Neural cell (in vitro differentiated cells): Measurements from ENCODE around the gene FAXC. TPM values are rescaled to one million over a fixed set of nuclear protein-coding genes. Genes with fewer than 3 reads are reported as not detected.
"Not testable (repeated sequence)": the region's sequence is repeated elsewhere in the genome, so short reads cannot be mapped to it uniquely, and the experiment has no call there.

ENCODE experiments used
- H2AFZ ChIP-seq: fragments of 200-600, 300-800 bp; sonication (generic), shearing (Covaris generic); 2 replicates; pipeline ENCODE4 v1.6.0; 2014; ENCODE audit warnings: low read depth, mild to moderate bottlenecking, antibody characterized with exemption, low read length, moderate library complexity
- H3F3A ChIP-seq: fragments of 200-600 bp; shearing (Covaris generic); 2 replicates; pipeline ENCODE4 v1.6.1; 2016; ENCODE audit warnings: mild to moderate bottlenecking, moderate library complexity, mixed read lengths, antibody characterized with exemption, low read length; ENCODE audit not compliant: insufficient read depth, poor library complexity, severe bottlenecking
- H3K27ac ChIP-seq: fragments of 200-600, 300-800 bp; sonication (generic), shearing (Covaris generic); 2 replicates; pipeline ENCODE4 v1.5.1; 2014; ENCODE audit warnings: mild to moderate bottlenecking, low read length, moderate library complexity
- H3K27me3 ChIP-seq: fragments of 300-800, 200-600 bp; sonication (generic), shearing (Covaris generic); 2 replicates; pipeline ENCODE4 v1.6.0; 2014; ENCODE audit warnings: mild to moderate bottlenecking, low read depth, low read length, moderate library complexity; ENCODE audit not compliant: insufficient read depth
- H3K36me3 ChIP-seq: fragments of 300-800, 200-600 bp; sonication (generic), shearing (Covaris generic); 2 replicates; pipeline ENCODE4 v1.5.1; 2014; ENCODE audit warnings: mild to moderate bottlenecking, antibody characterized with exemption, low read length, moderate library complexity; ENCODE audit not compliant: insufficient read depth
- H3K4me2 ChIP-seq: fragments of 300-800, 200-600 bp; sonication (generic), shearing (Covaris generic); 2 replicates; pipeline ENCODE4 v1.6.0; 2014; ENCODE audit warnings: mild to moderate bottlenecking, low read length
- H3K4me3 ChIP-seq: fragments of 300-800, 200-600 bp; sonication (generic), shearing (Covaris generic); 2 replicates; pipeline ENCODE4 v1.5.1; 2014; ENCODE audit warnings: mild to moderate bottlenecking, low read length, moderate library complexity
- H3K79me2 ChIP-seq: fragments of 200-600 bp; shearing (Covaris generic); replicated peaks from 2 replicates; pipeline ENCODE4 v1.6.0; 2014; ENCODE audit warnings: mild to moderate bottlenecking, low read length, moderate library complexity; ENCODE audit not compliant: insufficient read depth
- H3K9ac ChIP-seq: fragments of 300-800, 200-600 bp; sonication (generic), shearing (Covaris generic); 2 replicates; pipeline ENCODE4 v1.6.1; 2016; ENCODE audit warnings: mild to moderate bottlenecking, low read length, mixed read lengths
- H3K9me2 ChIP-seq: fragments of 200-600 bp; shearing (Covaris generic); 2 replicates; pipeline ENCODE4 v1.6.1; 2016; ENCODE audit warnings: mild to moderate bottlenecking, low read length, mixed read lengths; ENCODE audit not compliant: insufficient read depth
- H3K9me3 ChIP-seq: fragments of 200-600, 300-800 bp; sonication (generic), shearing (Covaris generic); 2 replicates; pipeline ENCODE4 v1.6.1; 2016; ENCODE audit warnings: mild to moderate bottlenecking, mixed run types, low read length, moderate library complexity, mixed read lengths
- H4K20me1 ChIP-seq: fragments of 200-600 bp; shearing (Covaris generic); 2 replicates; pipeline ENCODE4 v1.6.1; 2016; ENCODE audit warnings: mild to moderate bottlenecking, mixed run types; ENCODE audit not compliant: insufficient read depth
- EP300 ChIP-seq: fragments of 450-650 bp; conservative IDR thresholded peaks from 2 replicates; pipeline ENCODE4 v1.6.1; 2014; ENCODE audit warnings: antibody characterized with exemption, mild to moderate bottlenecking, moderate library complexity; ENCODE audit not compliant: poor library complexity, severe bottlenecking
- EZH2 ChIP-seq: fragments of 200-600, 300-800 bp; shearing (Covaris generic), sonication (generic); IDR thresholded peaks from 2 replicates; pipeline ENCODE4 v1.6.1; 2014; ENCODE audit warnings: antibody characterized with exemption, low read length, borderline replicate concordance, mild to moderate bottlenecking; ENCODE audit not compliant: insufficient read depth, poor library complexity, severe bottlenecking
- MXI1 ChIP-seq: fragments of 450-650 bp; conservative IDR thresholded peaks from 2 replicates; pipeline ENCODE4 v1.6.1; 2014; ENCODE audit warnings: antibody characterized with exemption, mild to moderate bottlenecking; ENCODE audit not compliant: poor library complexity, severe bottlenecking
- POLR2AphosphoS5 ChIP-seq: IDR thresholded peaks from 2 replicates; pipeline ENCODE4 v1.6.1; 2012
- RAD21 ChIP-seq: fragments of 450-650 bp; conservative IDR thresholded peaks from 2 replicates; pipeline ENCODE4 v1.6.1; 2014; ENCODE audit warnings: antibody characterized with exemption, mild to moderate bottlenecking, moderate library complexity
- SMC3 ChIP-seq: fragments of 450-650 bp; conservative IDR thresholded peaks from 2 replicates; pipeline ENCODE4 v1.6.1; 2014; ENCODE audit warnings: antibody characterized with exemption, mild to moderate bottlenecking, moderate library complexity; ENCODE audit not compliant: poor library complexity
- TAF1 ChIP-seq: IDR thresholded peaks from 2 replicates; pipeline ENCODE4 v1.6.1; 2012; ENCODE audit warnings: low read depth
- polyA plus RNA-seq: library from polyadenylated mRNA; depleted of rRNA; stranded (reverse); fragments of >200 nt; gene quantifications from 2 replicates; pipeline ENCODE4 v1.2.3, GENCODE V29; 2014
- TF ChIP-seq, protein P1 (sequence below): fragments of 450-650 bp; IDR thresholded peaks from 2 replicates; pipeline ENCODE4 v1.5.1; 2014; ENCODE audit warnings: antibody characterized with exemption, mild to moderate bottlenecking, moderate library complexity; ENCODE audit not compliant: poor library complexity, severe bottlenecking
- TF ChIP-seq, protein P2 (sequence below): IDR thresholded peaks from 2 replicates; pipeline ENCODE4 v1.6.1; 2012; ENCODE audit warnings: borderline replicate concordance

The FAXC gene
- polyA plus RNA-seq, 1 donor from 2014 or later = 106 TPM

DNA sequence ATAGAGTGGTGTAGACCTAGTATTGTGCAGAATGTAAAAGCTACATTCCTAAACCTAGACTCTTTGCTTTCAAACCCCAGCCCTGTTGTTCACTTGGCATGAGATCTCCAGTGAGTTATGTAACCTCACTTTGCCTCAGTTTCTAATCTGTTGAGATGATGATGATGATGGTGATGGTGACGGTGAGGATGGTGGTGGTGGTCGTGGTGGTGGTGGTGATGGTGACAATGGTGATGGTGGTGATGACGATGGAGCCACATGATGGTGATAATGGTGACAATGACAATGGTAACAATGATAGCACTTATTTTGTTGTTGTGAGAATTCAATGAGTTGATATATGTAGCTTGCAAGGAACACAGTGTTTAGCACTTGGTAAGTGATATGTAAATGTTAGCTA is 80.3 kb downstream of the FAXC start:
- Histone ChIP-seq H3F3A (no peaks in the 10 kb centered on the region), H3K27me3 (no peaks in the 10 kb centered on the region), H3K27ac (no peak overlapping the region), H3K9ac (no peak overlapping the region), H3K4me3 (no peak overlapping the region), H3K9me2 (no peaks in the 10 kb centered on the region), H3K9me3 (no peaks in the 10 kb centered on the region), H3K4me2 (no peak overlapping the region), H3K79me2 (no peaks in the 10 kb centered on the region), H4K20me1 (no peaks in the 10 kb centered on the region), H2AFZ (no peak overlapping the region), H3K36me3 (no peaks in the 10 kb centered on the region)
- TF ChIP-seq POLR2AphosphoS5 (no peak), TAF1 (no peak), SMC3 (no peak), RAD21 (no peak), MXI1 (no peak), EZH2 (no peak), EP300 (no peak)
- TF ChIP-seq, protein P1, sequence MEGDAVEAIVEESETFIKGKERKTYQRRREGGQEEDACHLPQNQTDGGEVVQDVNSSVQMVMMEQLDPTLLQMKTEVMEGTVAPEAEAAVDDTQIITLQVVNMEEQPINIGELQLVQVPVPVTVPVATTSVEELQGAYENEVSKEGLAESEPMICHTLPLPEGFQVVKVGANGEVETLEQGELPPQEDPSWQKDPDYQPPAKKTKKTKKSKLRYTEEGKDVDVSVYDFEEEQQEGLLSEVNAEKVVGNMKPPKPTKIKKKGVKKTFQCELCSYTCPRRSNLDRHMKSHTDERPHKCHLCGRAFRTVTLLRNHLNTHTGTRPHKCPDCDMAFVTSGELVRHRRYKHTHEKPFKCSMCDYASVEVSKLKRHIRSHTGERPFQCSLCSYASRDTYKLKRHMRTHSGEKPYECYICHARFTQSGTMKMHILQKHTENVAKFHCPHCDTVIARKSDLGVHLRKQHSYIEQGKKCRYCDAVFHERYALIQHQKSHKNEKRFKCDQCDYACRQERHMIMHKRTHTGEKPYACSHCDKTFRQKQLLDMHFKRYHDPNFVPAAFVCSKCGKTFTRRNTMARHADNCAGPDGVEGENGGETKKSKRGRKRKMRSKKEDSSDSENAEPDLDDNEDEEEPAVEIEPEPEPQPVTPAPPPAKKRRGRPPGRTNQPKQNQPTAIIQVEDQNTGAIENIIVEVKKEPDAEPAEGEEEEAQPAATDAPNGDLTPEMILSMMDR = no peak
- TF ChIP-seq, protein P2, sequence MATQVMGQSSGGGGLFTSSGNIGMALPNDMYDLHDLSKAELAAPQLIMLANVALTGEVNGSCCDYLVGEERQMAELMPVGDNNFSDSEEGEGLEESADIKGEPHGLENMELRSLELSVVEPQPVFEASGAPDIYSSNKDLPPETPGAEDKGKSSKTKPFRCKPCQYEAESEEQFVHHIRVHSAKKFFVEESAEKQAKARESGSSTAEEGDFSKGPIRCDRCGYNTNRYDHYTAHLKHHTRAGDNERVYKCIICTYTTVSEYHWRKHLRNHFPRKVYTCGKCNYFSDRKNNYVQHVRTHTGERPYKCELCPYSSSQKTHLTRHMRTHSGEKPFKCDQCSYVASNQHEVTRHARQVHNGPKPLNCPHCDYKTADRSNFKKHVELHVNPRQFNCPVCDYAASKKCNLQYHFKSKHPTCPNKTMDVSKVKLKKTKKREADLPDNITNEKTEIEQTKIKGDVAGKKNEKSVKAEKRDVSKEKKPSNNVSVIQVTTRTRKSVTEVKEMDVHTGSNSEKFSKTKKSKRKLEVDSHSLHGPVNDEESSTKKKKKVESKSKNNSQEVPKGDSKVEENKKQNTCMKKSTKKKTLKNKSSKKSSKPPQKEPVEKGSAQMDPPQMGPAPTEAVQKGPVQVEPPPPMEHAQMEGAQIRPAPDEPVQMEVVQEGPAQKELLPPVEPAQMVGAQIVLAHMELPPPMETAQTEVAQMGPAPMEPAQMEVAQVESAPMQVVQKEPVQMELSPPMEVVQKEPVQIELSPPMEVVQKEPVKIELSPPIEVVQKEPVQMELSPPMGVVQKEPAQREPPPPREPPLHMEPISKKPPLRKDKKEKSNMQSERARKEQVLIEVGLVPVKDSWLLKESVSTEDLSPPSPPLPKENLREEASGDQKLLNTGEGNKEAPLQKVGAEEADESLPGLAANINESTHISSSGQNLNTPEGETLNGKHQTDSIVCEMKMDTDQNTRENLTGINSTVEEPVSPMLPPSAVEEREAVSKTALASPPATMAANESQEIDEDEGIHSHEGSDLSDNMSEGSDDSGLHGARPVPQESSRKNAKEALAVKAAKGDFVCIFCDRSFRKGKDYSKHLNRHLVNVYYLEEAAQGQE = no peak

DNA sequence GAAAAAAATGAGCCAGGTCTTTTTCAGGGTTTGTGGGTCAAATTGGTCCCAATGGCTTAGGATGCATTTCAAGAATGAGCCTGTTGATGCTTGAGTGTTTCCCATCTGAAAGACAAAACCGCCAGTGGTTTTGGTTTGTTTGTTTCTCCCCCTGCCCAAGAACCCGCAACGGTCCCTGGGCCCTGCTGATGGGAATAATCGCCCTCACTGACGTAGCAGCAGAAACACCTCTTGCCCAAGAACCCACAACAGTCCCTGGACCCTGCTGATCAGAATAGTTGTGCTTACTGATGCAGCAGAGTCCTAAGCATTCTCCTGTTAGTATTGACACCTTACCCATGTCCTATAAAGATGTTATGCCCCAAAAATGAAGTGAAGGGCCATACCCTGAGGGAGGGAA is 82.5 kb downstream of the FAXC start:
- H3K9ac ChIP-seq, H3K79me2 ChIP-seq, H3K9me2 ChIP-seq, H3K27ac ChIP-seq, H3K36me3 ChIP-seq, H3K9me3 ChIP-seq, H3K4me2 ChIP-seq, H2AFZ ChIP-seq, H4K20me1 ChIP-seq, H3F3A ChIP-seq, H3K27me3 ChIP-seq, H3K4me3 ChIP-seq: not testable (repeated sequence)

DNA sequence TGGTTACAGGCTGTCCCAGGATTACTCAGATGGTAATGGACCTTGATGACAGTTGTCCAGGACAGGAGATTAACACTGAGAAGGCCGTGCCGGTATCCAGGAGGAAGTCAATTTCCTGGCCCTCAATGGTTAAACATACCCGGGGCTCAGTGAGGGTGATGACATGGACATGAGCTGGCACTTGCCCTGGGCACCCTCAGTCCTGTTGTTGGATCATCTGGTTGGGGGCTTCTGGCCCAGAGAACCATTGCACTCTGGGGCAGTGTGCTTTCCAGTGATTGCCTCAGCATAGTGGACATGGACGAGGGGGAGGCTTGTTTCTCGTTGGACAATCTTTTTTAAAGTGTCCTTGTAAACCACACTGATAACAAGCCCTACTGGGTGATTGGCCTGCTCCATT is 84.0 kb downstream of the FAXC start:
- H4K20me1 ChIP-seq, H3K27ac ChIP-seq, H3K9ac ChIP-seq, H3K4me3 ChIP-seq, H3K36me3 ChIP-seq, H2AFZ ChIP-seq, H3K27me3 ChIP-seq, H3K9me2 ChIP-seq, H3F3A ChIP-seq, H3K79me2 ChIP-seq, H3K4me2 ChIP-seq, H3K9me3 ChIP-seq: not testable (repeated sequence)
